Keratinocyte (primary cell): ENCODE results near the gene TMOD4. TPM values are rescaled to one million over a fixed set of nuclear protein-coding genes. Genes with fewer than 3 reads are reported as not detected.

Experiments used
- DNase-seq: peaks from one replicate; pipeline ENCODE4 v3.0.0-alpha.2; 2011; ENCODE audit warnings: low read depth, missing footprints, low spot score
- FAIRE-seq: peaks from 2 replicates; lab custom pipeline; 2011; peaks lifted over from hg19 to GRCh38; lab: Jason Lieb, UNC
- H2AFZ ChIP-seq: 2 replicates; pipeline ENCODE4 v1.6.0; 2012; ENCODE audit warnings: low read length, control low read depth, inconsistent platforms; ENCODE audit not compliant: control insufficient read depth
- H3K27ac ChIP-seq: 2 replicates; pipeline ENCODE4 v1.5.1; 2011; ENCODE audit warnings: low read length; ENCODE audit not compliant: control insufficient read depth, insufficient read depth
- H3K27me3 ChIP-seq: 3 replicates; pipeline ENCODE4 v1.6.0; 2011; ENCODE audit warnings: low read length; ENCODE audit not compliant: control insufficient read depth, insufficient read depth; ENCODE audit errors: extremely low read depth
- H3K36me3 ChIP-seq, 2 experiments: 2 replicates in 1 of 2; 3 replicates in 1 of 2; pipeline ENCODE4 v1.5.1; 2011; ENCODE audit warnings: low read length in 2 of 2, mild to moderate bottlenecking in 1 of 2; ENCODE audit not compliant: control insufficient read depth in 2 of 2, insufficient read depth in 2 of 2; ENCODE audit errors: extremely low read depth in 1 of 2
- H3K4me1 ChIP-seq: 3 replicates; pipeline ENCODE4 v1.5.1; 2011; ENCODE audit warnings: low read length; ENCODE audit not compliant: control insufficient read depth, insufficient read depth; ENCODE audit errors: extremely low read depth
- H3K4me2 ChIP-seq: 3 replicates; pipeline ENCODE4 v1.6.0; 2011; ENCODE audit warnings: low read depth, low read length; ENCODE audit not compliant: control insufficient read depth, insufficient read depth; ENCODE audit errors: extremely low read depth
- H3K4me3 ChIP-seq, 3 experiments: fragments of 200-600 bp in 1 of 3; sonication (generic) in 1 of 3; 2 replicates in 2 of 3; 3 replicates in 1 of 3; pipeline ENCODE4 v1.5.1; 2011 to 2016; ENCODE audit warnings: low read length in 3 of 3, mild to moderate bottlenecking in 3 of 3, control low read depth in 2 of 3, inconsistent platforms in 1 of 3, low read depth in 1 of 3, mixed read lengths in 1 of 3, mixed run types in 1 of 3, moderate library complexity in 1 of 3; ENCODE audit not compliant: control insufficient read depth in 2 of 3, insufficient read depth in 2 of 3; ENCODE audit errors: extremely low read depth in 1 of 3
- H3K79me2 ChIP-seq: 2 replicates; pipeline ENCODE4 v1.6.0; 2012; ENCODE audit warnings: low read length; ENCODE audit not compliant: control insufficient read depth, insufficient read depth
- H3K9ac ChIP-seq: 3 replicates; pipeline ENCODE4 v1.6.0; 2011; ENCODE audit warnings: low read length; ENCODE audit not compliant: control insufficient read depth, insufficient read depth; ENCODE audit errors: extremely low read depth
- H3K9me1 ChIP-seq: 3 replicates; pipeline ENCODE4 v1.6.0; 2011; ENCODE audit warnings: low read length; ENCODE audit not compliant: control insufficient read depth, insufficient read depth; ENCODE audit errors: extremely low read depth
- H3K9me3 ChIP-seq: 2 replicates; pipeline ENCODE4 v1.5.1; 2012; ENCODE audit warnings: low read depth, low read length; ENCODE audit not compliant: control insufficient read depth
- H4K20me1 ChIP-seq: 3 replicates; pipeline ENCODE4 v1.6.0; 2011; ENCODE audit warnings: low read length; ENCODE audit not compliant: control insufficient read depth, insufficient read depth; ENCODE audit errors: extremely low read depth
- CTCF ChIP-seq, 3 experiments: IDR thresholded peaks in 1 of 3; conservative IDR thresholded peaks in 1 of 3; optimal IDR thresholded peaks in 1 of 3; 2 replicates in 2 of 3; 3 replicates in 1 of 3; pipeline versions ENCODE3 to v1.5.1; 2011; ENCODE audit warnings: low read length in 3 of 3, mild to moderate bottlenecking in 3 of 3, moderate library complexity in 2 of 3, control low read depth in 1 of 3, inconsistent platforms in 1 of 3; ENCODE audit not compliant: insufficient read depth in 2 of 3; ENCODE audit errors: extremely low read depth in 1 of 3
- EZH2 ChIP-seq: IDR thresholded peaks from one replicate; pipeline ENCODE4 v1.6.1; 2012; ENCODE audit warnings: inconsistent platforms, mild to moderate bottlenecking, low read length, moderate library complexity
- dilution Hi-C: fragments of 300-500 bp; cut with MboI; formaldehyde crosslinking; loops from one replicate; pipeline ENCODE4 v1.7.0; 2020; ENCODE audit warnings: low sequenced_read_pairs; ENCODE audit not compliant: extremely low pct_ligation_motif_present
- polyA plus RNA-seq, 5 experiments: library from polyadenylated mRNA; depleted of rRNA in 3 of 5; stranded (reverse) in 3 of 5; stranded (forward) in 1 of 5; unstranded in 1 of 5; fragments of >200 nt; gene quantifications; 1 replicate in 1 of 5; 2 replicates in 3 of 5; 3 replicates in 1 of 5; pipeline versions ENCODE4 v1.2.1 to v1.2.3, GENCODE V29; 2011 to 2012; ENCODE audit warnings: missing spikeins in 2 of 5, low read depth in 1 of 5, low replicate concordance in 1 of 5

The TMOD4 gene
- polyA plus RNA-seq, 1 donor (not counting 4 experiments of a cell fraction or from before 2014, with no cell fraction given): 0.34 TPM

GRCh38 chr1:151128800-151129199 is 47.0 kb downstream of the TMOD4 start:
- TF ChIP-seq CTCF (optimal IDR thresholded peaks at IDR 0.05 in 1 of 3, IDR thresholded peaks at IDR 0.05 in 1 of 3, conservative IDR thresholded peaks at IDR 0.05 in 1 of 3; ENCODE audit: extremely low read depth in 1 of 3, insufficient read depth in 2 of 3, low read length in 3 of 3) (no peak), EZH2 (no peak)
- H3K27ac ChIP-seq: no peak overlapping the region
- no peaks in the 10 kb centered on the region for H3K9me3 ChIP-seq
- H3K4me1 ChIP-seq: peaks cover 10% of the 10 kb centered on the region
- no peak overlapping the region for H3K4me2 ChIP-seq
- no peak overlapping the region for H3K4me3 ChIP-seq
- FAIRE-seq: no peak
- no peak overlapping the region for H2AFZ ChIP-seq
- no peaks in the 10 kb centered on the region for H3K79me2 ChIP-seq
- no peak for DNase-seq
- dilution Hi-C loops: no loop called here
- no peaks in the 10 kb centered on the region for H4K20me1 ChIP-seq
- H3K27me3 ChIP-seq: peaks cover 21% of the 10 kb centered on the region
- no peaks in the 10 kb centered on the region for H3K9me1 ChIP-seq
- no peaks in the 10 kb centered on the region for H3K36me3 ChIP-seq
- no peak overlapping the region for H3K9ac ChIP-seq

GRCh38 chr1:151124763-151125403 is 50.9 kb downstream of the TMOD4 start:
- no peaks in the 10 kb centered on the region for H3K4me1 ChIP-seq
- TF ChIP-seq CTCF (optimal IDR thresholded peaks at IDR 0.05 in 1 of 3, IDR thresholded peaks at IDR 0.05 in 1 of 3, conservative IDR thresholded peaks at IDR 0.05 in 1 of 3; ENCODE audit: extremely low read depth in 1 of 3, insufficient read depth in 2 of 3, low read length in 3 of 3) (no peak), EZH2 (no peak)
- H3K9ac ChIP-seq: no peak overlapping the region
- no peaks in the 10 kb centered on the region for H3K9me1 ChIP-seq
- no peaks in the 10 kb centered on the region for H3K36me3 ChIP-seq
- H2AFZ ChIP-seq: no peak overlapping the region
- no peaks in the 10 kb centered on the region for H3K27me3 ChIP-seq
- H3K79me2 ChIP-seq: no peaks in the 10 kb centered on the region
- no peaks in the 10 kb centered on the region for H3K9me3 ChIP-seq
- no peak overlapping the region for H3K27ac ChIP-seq
- FAIRE-seq (no peak), DNase-seq (no peak)
- no peaks in the 10 kb centered on the region for H4K20me1 ChIP-seq
- H3K4me3 ChIP-seq: no peak overlapping the region
- dilution Hi-C loops: no loop called here
- no peak overlapping the region for H3K4me2 ChIP-seq

Other genes with a start within 250 kb of the TMOD4 start
- 27.0 to 31.3 TPM (median 27.1 TPM) in 3 replicates for gene SETDB1, start 249.6 kb downstream of the TMOD4 start, polyA plus RNA-seq
- gene CERS2, start 201.1 kb downstream of the TMOD4 start, polyA plus RNA-seq: 75.0 to 172 TPM (median 121 TPM) in 3 replicates
- gene ANXA9, start 193.7 kb downstream of the TMOD4 start, polyA plus RNA-seq: 0.68 to 0.85 TPM (median 0.76 TPM) in 3 replicates
- 11.2 to 20.4 TPM (median 11.6 TPM) in 3 replicates for gene MINDY1, start 169.1 kb downstream of the TMOD4 start, polyA plus RNA-seq
- 14.4 to 16.4 TPM (median 15.4 TPM) in 3 replicates for gene PRUNE1, start 167.5 kb downstream of the TMOD4 start, polyA plus RNA-seq
- gene BNIPL, start 139.4 kb downstream of the TMOD4 start, polyA plus RNA-seq: 4.6 to 25.8 TPM (median 9.8 TPM) in 3 replicates
- 0.26 to 0.40 TPM (median 0.39 TPM) in 3 replicates for gene C1orf56, start 128.2 kb downstream of the TMOD4 start, polyA plus RNA-seq
- 127 to 151 TPM (median 138 TPM) in 3 replicates for gene CDC42SE1, start 116.4 kb downstream of the TMOD4 start, polyA plus RNA-seq
- 8.8 to 16.4 TPM (median 10.8 TPM) in 3 replicates for gene MLLT11, start 115.6 kb downstream of the TMOD4 start, polyA plus RNA-seq
- gene GABPB2, start 105.2 kb downstream of the TMOD4 start, polyA plus RNA-seq: 11.5 to 13.3 TPM (median 11.8 TPM) in 3 replicates
- gene SEMA6C, start 29.4 kb downstream of the TMOD4 start, polyA plus RNA-seq: 0.43 to 1.9 TPM (median 0.93 TPM) in 3 replicates
- gene TNFAIP8L2, start 19.3 kb downstream of the TMOD4 start, polyA plus RNA-seq: not detected in 3 replicates
- gene LYSMD1, start 10.1 kb downstream of the TMOD4 start, polyA plus RNA-seq: 3.6 to 5.6 TPM (median 4.4 TPM) in 3 replicates
- gene SCNM1, start 9.8 kb downstream of the TMOD4 start, polyA plus RNA-seq: 11.0 to 34.4 TPM (median 26.2 TPM) in 3 replicates
- gene VPS72, start 14.2 kb upstream of the TMOD4 start, polyA plus RNA-seq: 41.6 to 69.9 TPM (median 47.5 TPM) in 3 replicates
- 98.6 to 148 TPM (median 124 TPM) in 3 replicates for gene PIP5K1A, start 22.6 kb upstream of the TMOD4 start, polyA plus RNA-seq
- gene PSMD4, start 78.8 kb upstream of the TMOD4 start, polyA plus RNA-seq: 195 to 223 TPM (median 219 TPM) in 3 replicates
- 7.3 to 11.4 TPM (median 10.9 TPM) in 3 replicates for gene ZNF687, start 106.3 kb upstream of the TMOD4 start, polyA plus RNA-seq
- 40.9 to 61.0 TPM (median 58.1 TPM) in 3 replicates for gene PI4KB, start 151.4 kb upstream of the TMOD4 start, polyA plus RNA-seq
- 35.0 to 61.9 TPM (median 55.4 TPM) in 3 replicates for gene RFX5, start 171.3 kb upstream of the TMOD4 start, polyA plus RNA-seq
- gene SELENBP1, start 196.7 kb upstream of the TMOD4 start, polyA plus RNA-seq: 3.0 to 3.9 TPM (median 3.1 TPM) in 3 replicates
- gene PSMB4, start 223.6 kb upstream of the TMOD4 start, polyA plus RNA-seq: 340 to 379 TPM (median 354 TPM) in 3 replicates